ENCODE measurements around the gene SAPCD2.

DNA sequence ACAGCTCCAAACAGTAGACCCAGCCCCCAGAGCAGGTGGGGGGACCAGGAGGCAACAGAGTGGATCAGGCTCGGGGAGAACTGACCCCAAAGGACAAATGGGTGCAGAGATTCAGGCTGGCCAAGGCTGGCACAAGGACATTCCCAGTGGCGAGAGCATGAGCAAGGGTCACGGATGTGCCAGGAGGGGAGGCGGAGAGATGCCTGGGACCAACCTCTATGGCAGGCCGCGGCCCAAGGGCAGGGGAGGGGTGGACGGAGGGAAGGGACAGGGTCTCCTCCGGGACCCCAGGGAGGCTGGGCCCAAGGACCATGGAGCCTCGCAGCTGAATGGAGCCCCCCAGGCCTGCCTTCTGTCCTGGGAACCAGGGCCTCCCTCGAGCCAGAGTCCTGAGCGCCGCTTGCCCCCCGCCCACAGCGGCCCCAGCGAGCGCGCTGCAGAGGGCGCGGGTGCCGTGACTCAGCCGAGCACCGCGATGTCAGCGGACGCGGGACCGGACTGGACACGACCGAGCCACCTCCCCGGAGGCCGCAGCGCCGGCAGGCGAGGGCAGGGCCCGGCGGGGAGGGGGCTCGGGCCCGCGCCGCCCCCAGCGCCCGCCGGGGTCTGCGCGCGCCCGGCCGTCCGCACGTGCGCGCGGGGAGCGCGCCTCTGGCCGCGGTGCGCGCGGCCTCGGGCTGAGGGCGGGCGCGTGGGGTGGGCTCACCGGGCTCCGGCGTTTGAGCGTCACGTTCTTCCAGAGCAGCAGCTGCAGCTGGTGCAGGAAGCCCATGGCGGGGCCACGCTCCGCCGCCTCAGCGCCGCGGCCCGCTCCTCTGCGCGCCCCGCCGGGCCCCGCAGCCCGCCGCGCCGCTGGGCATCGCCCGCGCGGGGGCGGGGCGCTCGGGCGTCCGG, 42.7 kb downstream of the SAPCD2 start, which contains the start of gene ABCA2:
- TF ChIP-seq, protein P1, sequence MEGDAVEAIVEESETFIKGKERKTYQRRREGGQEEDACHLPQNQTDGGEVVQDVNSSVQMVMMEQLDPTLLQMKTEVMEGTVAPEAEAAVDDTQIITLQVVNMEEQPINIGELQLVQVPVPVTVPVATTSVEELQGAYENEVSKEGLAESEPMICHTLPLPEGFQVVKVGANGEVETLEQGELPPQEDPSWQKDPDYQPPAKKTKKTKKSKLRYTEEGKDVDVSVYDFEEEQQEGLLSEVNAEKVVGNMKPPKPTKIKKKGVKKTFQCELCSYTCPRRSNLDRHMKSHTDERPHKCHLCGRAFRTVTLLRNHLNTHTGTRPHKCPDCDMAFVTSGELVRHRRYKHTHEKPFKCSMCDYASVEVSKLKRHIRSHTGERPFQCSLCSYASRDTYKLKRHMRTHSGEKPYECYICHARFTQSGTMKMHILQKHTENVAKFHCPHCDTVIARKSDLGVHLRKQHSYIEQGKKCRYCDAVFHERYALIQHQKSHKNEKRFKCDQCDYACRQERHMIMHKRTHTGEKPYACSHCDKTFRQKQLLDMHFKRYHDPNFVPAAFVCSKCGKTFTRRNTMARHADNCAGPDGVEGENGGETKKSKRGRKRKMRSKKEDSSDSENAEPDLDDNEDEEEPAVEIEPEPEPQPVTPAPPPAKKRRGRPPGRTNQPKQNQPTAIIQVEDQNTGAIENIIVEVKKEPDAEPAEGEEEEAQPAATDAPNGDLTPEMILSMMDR (conservative IDR thresholded peaks at IDR 0.05; ENCODE audit: low read depth in 2 of 2): no peak
- TF ChIP-seq EZH2 (IDR thresholded peaks at IDR 0.05; ENCODE audit: low read depth, unreplicated experiment) (no peak), EZH2phosphoT487 (IDR thresholded peaks at IDR 0.05; ENCODE audit: unreplicated experiment) (no peak), JUNB (IDR thresholded peaks at IDR 0.05; ENCODE audit: unreplicated experiment) (no peak), POLR2AphosphoS5 (IDR thresholded peaks at IDR 0.05; ENCODE audit: low read depth) (no peak), ZNF114 (CRISPR knock-in tag; IDR thresholded peaks at IDR 0.05) (no peak), CREB1 (CRISPR knock-in tag; IDR thresholded peaks at IDR 0.05; ENCODE audit: low read depth) (no peak), STAT1 (IDR thresholded peaks at IDR 0.05; ENCODE audit: unreplicated experiment) (no peak), NANOG (IDR thresholded peaks at IDR 0.05; ENCODE audit: borderline replicate concordance) (no peak), ZNF331 (CRISPR knock-in tag; IDR thresholded peaks at IDR 0.05; ENCODE audit: low read depth) (no peak)
- TF ChIP-seq, protein P2, sequence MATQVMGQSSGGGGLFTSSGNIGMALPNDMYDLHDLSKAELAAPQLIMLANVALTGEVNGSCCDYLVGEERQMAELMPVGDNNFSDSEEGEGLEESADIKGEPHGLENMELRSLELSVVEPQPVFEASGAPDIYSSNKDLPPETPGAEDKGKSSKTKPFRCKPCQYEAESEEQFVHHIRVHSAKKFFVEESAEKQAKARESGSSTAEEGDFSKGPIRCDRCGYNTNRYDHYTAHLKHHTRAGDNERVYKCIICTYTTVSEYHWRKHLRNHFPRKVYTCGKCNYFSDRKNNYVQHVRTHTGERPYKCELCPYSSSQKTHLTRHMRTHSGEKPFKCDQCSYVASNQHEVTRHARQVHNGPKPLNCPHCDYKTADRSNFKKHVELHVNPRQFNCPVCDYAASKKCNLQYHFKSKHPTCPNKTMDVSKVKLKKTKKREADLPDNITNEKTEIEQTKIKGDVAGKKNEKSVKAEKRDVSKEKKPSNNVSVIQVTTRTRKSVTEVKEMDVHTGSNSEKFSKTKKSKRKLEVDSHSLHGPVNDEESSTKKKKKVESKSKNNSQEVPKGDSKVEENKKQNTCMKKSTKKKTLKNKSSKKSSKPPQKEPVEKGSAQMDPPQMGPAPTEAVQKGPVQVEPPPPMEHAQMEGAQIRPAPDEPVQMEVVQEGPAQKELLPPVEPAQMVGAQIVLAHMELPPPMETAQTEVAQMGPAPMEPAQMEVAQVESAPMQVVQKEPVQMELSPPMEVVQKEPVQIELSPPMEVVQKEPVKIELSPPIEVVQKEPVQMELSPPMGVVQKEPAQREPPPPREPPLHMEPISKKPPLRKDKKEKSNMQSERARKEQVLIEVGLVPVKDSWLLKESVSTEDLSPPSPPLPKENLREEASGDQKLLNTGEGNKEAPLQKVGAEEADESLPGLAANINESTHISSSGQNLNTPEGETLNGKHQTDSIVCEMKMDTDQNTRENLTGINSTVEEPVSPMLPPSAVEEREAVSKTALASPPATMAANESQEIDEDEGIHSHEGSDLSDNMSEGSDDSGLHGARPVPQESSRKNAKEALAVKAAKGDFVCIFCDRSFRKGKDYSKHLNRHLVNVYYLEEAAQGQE (IDR thresholded peaks at IDR 0.05; ENCODE audit: unreplicated experiment): no peak
